ENCODE data around the gene PRKCQ.

PRKCQ gene

DNA sequence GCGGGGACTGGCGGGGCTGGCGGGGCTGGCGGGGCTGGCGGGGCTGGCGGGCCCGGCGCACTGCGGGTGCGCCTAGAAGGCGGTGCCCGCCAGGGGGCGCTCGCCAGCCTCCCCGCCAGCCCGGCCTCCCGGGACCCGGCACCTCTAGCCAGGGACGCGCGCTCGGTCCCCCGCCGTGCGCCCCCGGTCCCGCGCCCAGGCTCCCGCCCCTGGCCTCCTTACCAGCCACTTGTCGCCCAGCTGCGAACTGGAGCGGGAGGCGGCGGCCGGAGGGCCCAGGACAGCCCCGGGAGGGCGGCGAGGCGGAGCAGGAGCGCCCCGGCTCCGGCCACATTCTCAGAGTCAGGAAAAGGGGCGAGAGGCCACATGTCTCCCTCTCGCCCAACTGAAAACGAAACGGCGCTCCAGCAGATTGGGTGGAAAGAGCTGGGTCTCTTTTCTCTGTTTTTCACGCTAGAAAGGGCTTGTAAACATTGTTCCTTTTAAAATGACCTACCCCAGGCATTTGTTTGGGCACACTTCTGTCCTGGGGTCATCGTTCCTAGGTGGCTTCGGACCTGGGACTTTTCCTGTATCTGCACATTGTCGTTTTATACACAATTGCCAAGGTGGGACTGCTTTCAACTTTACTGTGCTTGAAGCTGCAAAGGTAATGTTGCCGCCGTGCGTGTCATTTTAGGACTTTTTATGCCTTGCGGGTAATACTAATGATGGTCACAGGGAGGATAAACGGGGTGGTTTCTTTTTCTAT is 378 bp upstream of the PRKCQ start:
- peaks cover 14% of the 10 kb centered on the region for H3K27me3 ChIP-seq (ENCODE audit: insufficient read depth, low read depth, severe bottlenecking)
- no peak overlapping the region for H3K27ac ChIP-seq
- no peak overlapping the region for H3K4me3 ChIP-seq (ENCODE audit: low read depth, low read length)
- TF ChIP-seq, protein P1, sequence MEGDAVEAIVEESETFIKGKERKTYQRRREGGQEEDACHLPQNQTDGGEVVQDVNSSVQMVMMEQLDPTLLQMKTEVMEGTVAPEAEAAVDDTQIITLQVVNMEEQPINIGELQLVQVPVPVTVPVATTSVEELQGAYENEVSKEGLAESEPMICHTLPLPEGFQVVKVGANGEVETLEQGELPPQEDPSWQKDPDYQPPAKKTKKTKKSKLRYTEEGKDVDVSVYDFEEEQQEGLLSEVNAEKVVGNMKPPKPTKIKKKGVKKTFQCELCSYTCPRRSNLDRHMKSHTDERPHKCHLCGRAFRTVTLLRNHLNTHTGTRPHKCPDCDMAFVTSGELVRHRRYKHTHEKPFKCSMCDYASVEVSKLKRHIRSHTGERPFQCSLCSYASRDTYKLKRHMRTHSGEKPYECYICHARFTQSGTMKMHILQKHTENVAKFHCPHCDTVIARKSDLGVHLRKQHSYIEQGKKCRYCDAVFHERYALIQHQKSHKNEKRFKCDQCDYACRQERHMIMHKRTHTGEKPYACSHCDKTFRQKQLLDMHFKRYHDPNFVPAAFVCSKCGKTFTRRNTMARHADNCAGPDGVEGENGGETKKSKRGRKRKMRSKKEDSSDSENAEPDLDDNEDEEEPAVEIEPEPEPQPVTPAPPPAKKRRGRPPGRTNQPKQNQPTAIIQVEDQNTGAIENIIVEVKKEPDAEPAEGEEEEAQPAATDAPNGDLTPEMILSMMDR (IDR thresholded peaks at IDR 0.05; ENCODE audit: low read depth, low read length) = peak; percentile 46
- no peaks in the 10 kb centered on the region for H3K9me3 ChIP-seq (ENCODE audit: severe bottlenecking)
- no peaks in the 10 kb centered on the region for H3K36me3 ChIP-seq
- no peak for DNase-seq

DNA sequence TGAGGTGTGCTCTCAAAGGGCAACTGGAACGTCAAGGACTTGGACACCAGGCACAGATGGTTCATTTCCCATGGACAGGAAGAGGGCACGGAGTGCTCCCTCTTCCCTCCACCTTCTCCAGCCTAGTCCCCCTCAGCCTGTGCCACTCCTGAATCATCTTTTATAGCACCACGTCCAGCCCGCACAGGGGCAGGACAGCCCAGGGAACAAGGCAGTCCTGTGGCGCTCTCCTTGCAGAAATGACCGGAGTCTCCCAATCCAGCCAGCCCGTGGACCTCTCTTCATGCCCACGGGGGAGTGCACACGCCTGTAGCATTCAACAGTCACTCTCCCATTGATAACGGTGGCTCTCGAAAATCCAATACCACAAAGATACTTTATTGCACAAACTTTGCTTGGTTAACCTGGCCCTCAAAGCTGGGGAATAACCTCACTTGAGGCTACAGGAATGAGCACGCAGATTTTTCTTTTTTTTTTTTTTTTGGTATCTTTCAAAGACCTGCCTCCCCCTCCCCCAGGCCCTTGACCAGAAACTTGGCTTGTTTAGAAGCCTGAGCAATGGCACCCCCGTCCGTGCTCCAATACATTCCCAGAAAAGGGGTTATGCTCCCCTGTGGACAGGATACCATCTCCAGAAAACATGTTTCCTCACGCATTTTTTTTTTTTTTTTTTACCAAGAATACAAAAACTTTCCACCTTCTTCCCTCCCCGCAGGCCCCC is 733 bp downstream of the PRKCQ start:
- DNase-seq = no peak
- Histone ChIP-seq H3K4me3 (ENCODE audit: low read depth, low read length) (no peak overlapping the region), H3K27ac (no peak overlapping the region), H3K9me3 (ENCODE audit: severe bottlenecking) (no peaks in the 10 kb centered on the region), H3K36me3 (no peaks in the 10 kb centered on the region), H3K27me3 (ENCODE audit: insufficient read depth, low read depth, severe bottlenecking) (peaks cover 16% of the 10 kb centered on the region)
- TF ChIP-seq, protein P1 (IDR thresholded peaks at IDR 0.05; ENCODE audit: low read depth, low read length) = no peak

DNA sequence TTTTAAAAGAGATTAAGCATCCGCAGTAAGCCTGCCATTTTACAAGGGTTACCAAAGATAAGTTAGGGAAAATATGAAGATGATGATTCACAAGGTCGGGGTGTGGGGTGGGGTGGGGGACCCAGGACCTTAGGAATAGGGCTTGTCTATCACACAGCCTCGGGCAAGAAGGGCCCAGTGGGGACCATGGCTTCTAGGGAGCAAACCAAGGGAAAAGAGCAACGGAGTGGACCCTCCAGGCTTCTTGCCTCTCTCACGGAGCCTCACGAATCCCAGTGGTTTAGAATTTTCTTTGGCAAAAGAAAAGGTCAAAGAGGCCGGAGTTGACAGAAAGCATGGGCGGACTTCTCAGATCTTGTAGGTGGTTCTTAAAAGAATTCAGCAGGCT is 1.3 kb downstream of the PRKCQ start:
- Histone ChIP-seq H3K9me3 (ENCODE audit: severe bottlenecking) (no peaks in the 10 kb centered on the region), H3K4me3 (ENCODE audit: low read depth, low read length) (no peak overlapping the region), H3K36me3 (no peaks in the 10 kb centered on the region), H3K27ac (no peak overlapping the region), H3K27me3 (ENCODE audit: insufficient read depth, low read depth, severe bottlenecking) (peaks cover 19% of the 10 kb centered on the region)
- TF ChIP-seq, protein P1 (IDR thresholded peaks at IDR 0.05; ENCODE audit: low read depth, low read length) = no peak
- no peak for DNase-seq

DNA sequence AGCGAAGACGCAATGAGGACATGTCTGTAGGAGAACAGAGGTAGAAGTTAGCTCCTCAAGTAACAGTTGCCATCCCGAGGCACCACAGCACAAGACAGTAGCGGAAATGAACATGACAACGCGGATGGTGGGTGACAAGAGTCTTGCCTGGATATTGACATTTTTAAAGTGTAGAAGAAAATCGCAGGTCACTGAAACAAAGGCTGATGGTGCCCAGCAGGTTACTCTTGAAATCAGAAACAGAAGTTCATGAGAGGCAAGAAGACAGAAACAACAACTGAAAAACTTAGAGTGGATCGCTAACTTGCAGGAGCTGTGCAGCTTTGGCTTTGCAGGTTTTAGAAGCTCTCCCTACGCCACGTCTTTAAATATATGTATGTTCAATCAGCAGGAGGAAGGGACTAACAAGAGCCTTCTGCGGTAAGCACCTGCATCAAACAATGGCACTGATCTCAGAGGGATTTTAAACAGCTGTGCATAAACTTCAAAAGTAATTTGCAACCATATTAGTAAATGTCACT is 1.8 kb downstream of the PRKCQ start:
- Histone ChIP-seq H3K36me3 (no peaks in the 10 kb centered on the region), H3K27ac (no peak overlapping the region), H3K27me3 (ENCODE audit: insufficient read depth, low read depth, severe bottlenecking) (peaks cover 19% of the 10 kb centered on the region), H3K9me3 (ENCODE audit: severe bottlenecking) (no peaks in the 10 kb centered on the region), H3K4me3 (ENCODE audit: low read depth, low read length) (no peak overlapping the region)
- DNase-seq = no peak
- TF ChIP-seq, protein P1 (IDR thresholded peaks at IDR 0.05; ENCODE audit: low read depth, low read length) = no peak

DNA sequence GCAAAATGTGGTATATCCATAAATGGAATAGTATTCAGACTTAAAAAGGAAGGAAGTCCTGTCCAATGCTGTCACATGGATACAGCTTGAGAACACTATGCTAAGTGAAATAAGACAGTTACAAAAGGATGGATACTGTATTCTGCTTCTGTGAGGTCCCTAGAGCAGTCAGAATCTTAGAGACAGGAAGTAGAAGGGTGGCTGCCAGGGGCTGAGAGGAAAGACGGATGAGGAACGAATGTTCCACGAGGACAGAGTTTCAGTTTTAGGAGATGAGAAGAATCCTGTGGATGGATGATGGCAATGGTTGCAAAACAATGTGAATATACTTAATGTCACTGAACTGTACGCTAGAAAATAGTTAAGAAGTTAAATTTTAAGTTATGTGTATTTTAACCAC is 3.8 kb downstream of the PRKCQ start:
- Histone ChIP-seq H3K4me3 (ENCODE audit: low read depth, low read length) (no peak overlapping the region), H3K27ac (no peak overlapping the region)

More for the DNA sequence above, 3.8 kb downstream of the PRKCQ start:
- no peaks in the 10 kb centered on the region for H3K9me3 ChIP-seq (ENCODE audit: severe bottlenecking)
- H3K27me3 ChIP-seq (ENCODE audit: insufficient read depth, low read depth, severe bottlenecking) = peaks cover 19% of the 10 kb centered on the region
- TF ChIP-seq, protein P1 (IDR thresholded peaks at IDR 0.05; ENCODE audit: low read depth, low read length) = no peak
- DNase-seq = no peak
- H3K36me3 ChIP-seq = no peaks in the 10 kb centered on the region

Measured in WERI-Rb-1 (cell line).